ENCODE data around the gene SDR42E2. TPM values are rescaled to one million over a fixed set of nuclear protein-coding genes. Genes with fewer than 3 reads are reported as not detected.

Gene SDR42E2
- total and polyA plus RNA-seq, 2 of the 4 experiments (the other 2 are of a cell fraction), result not detected

- H4K91ac ChIP-seq (ENCODE audit: insufficient read depth, low read depth, low read length), result peak overlapping the region; percentile 79
- H4K20me1 ChIP-seq (ENCODE audit: insufficient read depth, low read length), result no peaks in the 10 kb centered on the region
- H2AFZ ChIP-seq (replicated peaks; ENCODE audit: low read length, poor library complexity), result peak overlapping the region; percentile 98
- peak overlapping the region; percentile 91 for H3K4ac ChIP-seq (ENCODE audit: low read depth, low read length)
- in situ Hi-C loops (cut with MboI; ENCODE audit: low sequenced_read_pairs), result no loop called here
- H3K9ac ChIP-seq (ENCODE audit: low read depth, low read length), result peak overlapping the region; percentile 78
- peak overlapping the region; percentile 75 for H2BK120ac ChIP-seq (ENCODE audit: low read depth, low read length)
- peak overlapping the region; percentile 77 for H2BK5ac ChIP-seq (ENCODE audit: low read depth, low read length, poor library complexity, severe bottlenecking)
- H3K27ac ChIP-seq (ENCODE audit: insufficient read depth, low read length), result peak overlapping the region; percentile 82
- no peak overlapping the region; the same call in 1 of the 2 replicates for H2AK5ac ChIP-seq (ENCODE audit: low read depth, low read length)
- no peaks in the 10 kb centered on the region for H3K36me3 ChIP-seq (ENCODE audit: control insufficient read depth, insufficient read depth, low read length)
- peak overlapping the region; percentile 59; the same call in 1 of the 3 replicates for H2BK15ac ChIP-seq (ENCODE audit: low read depth, low read length)
- peak overlapping the region; percentile 29; the same call in 1 of the 2 replicates for H2BK20ac ChIP-seq (ENCODE audit: low read depth, low read length)
- peak overlapping the region; percentile 55 for H4K5ac ChIP-seq (ENCODE audit: low read depth, low read length)
- H3K9me1 ChIP-seq (ENCODE audit: insufficient read depth, low read length), result peaks cover 7% of the 10 kb centered on the region; the same call in 1 of the 2 replicates
- intact Hi-C loops (cut with micrococcal nuclease), result no loop called here
- H3K4me2 ChIP-seq (ENCODE audit: low read depth, low read length), result peak overlapping the region; percentile 81
- peak overlapping the region; percentile 64 for H3K56ac ChIP-seq (ENCODE audit: extremely low read depth, insufficient read depth, low read length)
- peak overlapping the region; percentile 89 for H2AK9ac ChIP-seq (replicated peaks; ENCODE audit: low read depth, low read length, poor library complexity)
- peak overlapping the region; percentile 97 for H3K14ac ChIP-seq (replicated peaks; ENCODE audit: low read depth, low read length)
- BruUV-seq (replicated peaks), result no TSS peak
- H3K18ac ChIP-seq (ENCODE audit: low read depth, low read length), result peak overlapping the region; percentile 58
- H4K8ac ChIP-seq (ENCODE audit: low read depth in 2 of 2, low read length in 2 of 2), result peak overlapping the region; percentile 69 to 87
- H3K23ac ChIP-seq (ENCODE audit: low read depth, low read length), result peak overlapping the region; percentile 76; the same call in 1 of the 2 replicates
- H3K4me3 ChIP-seq (ENCODE audit: insufficient read depth, low read depth, low read length), result peak overlapping the region; percentile 57
- peaks cover 4% of the 10 kb centered on the region; the same call in 1 of the 2 replicates for H3K4me1 ChIP-seq (ENCODE audit: control insufficient read depth, insufficient read depth, low read length)
- ChIA-PET POLR2A (ENCODE audit: unreplicated experiment) (interaction anchor here (0.6 kb wide), 1 partner anchor 44 kb away, joined by 4 read pairs; no protein-coding TSS in a partner anchor), CTCF (interaction anchor here (0.6 to 1.5 kb wide), 3 partner anchors 15 to 189 kb away, joined by 3 to 5 read pairs (median 3); partner anchors contain the start of gene EEF2K)
- 0% methylated on average over 17 of the region's 43 CpGs; no CpG with 5 or more reads in 1 of the 2 experiments for WGBS, 2 experiments (ENCODE audit: extremely low coverage in 2 of 2, insufficient read length in 1 of 2)
- TF ChIP-seq FOS (IDR thresholded peaks at IDR 0.05; ENCODE audit: low read depth, low read length) (no peak), USF2 (IDR thresholded peaks at IDR 0.05; ENCODE audit: low read depth, low read length) (no peak), NFE2L2 (IDR thresholded peaks at IDR 0.05; ENCODE audit: low read depth, low read length) (no peak), CHD1 (IDR thresholded peaks at IDR 0.05; ENCODE audit: low read depth, low read length) (0 out of 2 replicates have a peak, but pooled peaks have one; percentile 49), SMC3 (IDR thresholded peaks at IDR 0.05; ENCODE audit: low read depth, low read length) (no peak), CEBPB (IDR thresholded peaks at IDR 0.05; ENCODE audit: low read depth, low read length) (peak; percentile 45; the same call in 1 of the 2 replicates), RCOR1 (IDR thresholded peaks at IDR 0.05; ENCODE audit: insufficient replicate concordance, low read length) (peak; percentile 28), ELK1 (IDR thresholded peaks at IDR 0.05; ENCODE audit: borderline replicate concordance, low read depth, low read length) (no peak), MAFK (IDR thresholded peaks at IDR 0.05; ENCODE audit: low read depth, low read length) (no peak), MXI1 (IDR thresholded peaks at IDR 0.05; ENCODE audit: borderline replicate concordance, low read depth, low read length) (peak; percentile 15; the same call in 1 of the 2 replicates), BHLHE40 (IDR thresholded peaks at IDR 0.05; ENCODE audit: low read depth, low read length) (no peak), MAZ (IDR thresholded peaks at IDR 0.05; ENCODE audit: borderline replicate concordance, low read depth, low read length) (peak; percentile 72), RAD21 (IDR thresholded peaks at IDR 0.05; ENCODE audit: low read length) (no peak; the same call in 1 of the 2 replicates), POLR2A (IDR thresholded peaks at IDR 0.05; ENCODE audit: low read depth, low read length) (peak; percentile 73)
- ATAC-seq (ENCODE audit: low read depth), result peak; percentile 76
- dilution Hi-C loops (cut with HindIII; ENCODE audit: low sequenced_read_pairs, unreplicated experiment), result no loop called here
- H3K9me3 ChIP-seq (ENCODE audit: control insufficient read depth, insufficient read depth, low read length), result no peaks in the 10 kb centered on the region
- DNase-seq, result peak; percentile 100
- peaks cover 0 to 3% of the 10 kb centered on the region in 2 experiments; a peak in 1 of 4 replicates for H3K79me1 ChIP-seq (ENCODE audit: low read depth in 1 of 2, low read length in 2 of 2)
- no peaks in the 10 kb centered on the region for H3K27me3 ChIP-seq (ENCODE audit: control insufficient read depth, insufficient read depth, low read length)
Measured at GRCh38 chr16:22190776-22191531, 28.6 kb downstream of the SDR42E2 start.

All from IMR-90 (cell line).